Adipocyte (in vitro differentiated cells): ENCODE data around the gene ATP9A.
A peak's percentile ranks its signal among the peaks of the same experiment; 100 is the strongest.
"Not testable (repeated sequence)": the region's sequence is repeated elsewhere in the genome, so short reads cannot be mapped to it uniquely, and the experiment has no call there.

Source experiments
- DNase-seq: peaks from one replicate; pipeline ENCODE4 v3.0.0-alpha.2; 2015; ENCODE audit warnings: low read depth
- H3K27me3 ChIP-seq: replicated peaks from 2 replicates; pipeline ENCODE4 v1.7.0; 2013; ENCODE audit warnings: mild to moderate bottlenecking, low read length, moderate library complexity; ENCODE audit not compliant: control insufficient read depth, insufficient read depth
- H3K36me3 ChIP-seq: 2 replicates; pipeline ENCODE4 v1.7.0; 2013; ENCODE audit warnings: low read length, mild to moderate bottlenecking, moderate library complexity; ENCODE audit not compliant: control insufficient read depth, insufficient read depth, severe bottlenecking
- H3K4me1 ChIP-seq: 2 replicates; pipeline ENCODE4 v1.7.0; 2013; ENCODE audit warnings: mild to moderate bottlenecking, low read length, moderate library complexity; ENCODE audit not compliant: control insufficient read depth, insufficient read depth
- H3K4me3 ChIP-seq: 2 replicates; pipeline ENCODE4 v1.7.0; 2013; ENCODE audit warnings: mild to moderate bottlenecking, low read length, moderate library complexity
- H3K9ac ChIP-seq: 2 replicates; pipeline ENCODE4 v1.7.0; 2013; ENCODE audit warnings: mild to moderate bottlenecking, low read length, moderate library complexity
- H3K9me3 ChIP-seq: 2 replicates; pipeline ENCODE4 v1.7.0; 2013; ENCODE audit warnings: mild to moderate bottlenecking, low read length, moderate library complexity; ENCODE audit not compliant: control insufficient read depth

The ATP9A gene

GRCh38 chr20:51763965-51764602 lies 4.1 kb downstream of the ATP9A start:
- peak overlapping the region; percentile 44 for H3K9ac ChIP-seq
- no peaks in the 10 kb centered on the region for H3K9me3 ChIP-seq
- no peaks in the 10 kb centered on the region for H3K36me3 ChIP-seq
- no peaks in the 10 kb centered on the region for H3K27me3 ChIP-seq
- no peak overlapping the region for H3K4me3 ChIP-seq
- peak; percentile 10 for DNase-seq
- peaks cover 42% of the 10 kb centered on the region for H3K4me1 ChIP-seq

GRCh38 chr20:51760905-51761546 lies 7.2 kb downstream of the ATP9A start:
- Histone ChIP-seq H3K4me3 (no peak overlapping the region), H3K4me1 (peaks cover 60% of the 10 kb centered on the region), H3K36me3 (no peaks in the 10 kb centered on the region), H3K9ac (no peak overlapping the region), H3K9me3 (no peaks in the 10 kb centered on the region), H3K27me3 (no peaks in the 10 kb centered on the region)
- no peak for DNase-seq

- H3K9ac ChIP-seq = no peak overlapping the region
- H3K36me3 ChIP-seq = peaks cover 3% of the 10 kb centered on the region
- no peak for DNase-seq
Observed at GRCh38 chr20:51759769-51760510, 8.2 kb downstream of the ATP9A start.

GRCh38 chr20:51758978-51759544 lies 9.1 kb downstream of the ATP9A start:
- H3K36me3 ChIP-seq = peaks cover 3% of the 10 kb centered on the region
- peak overlapping the region; percentile 60 for H3K9ac ChIP-seq
- no peak for DNase-seq
- H3K4me3 ChIP-seq = no peak overlapping the region
- no peaks in the 10 kb centered on the region for H3K27me3 ChIP-seq
- peaks cover 43% of the 10 kb centered on the region for H3K4me1 ChIP-seq
- H3K9me3 ChIP-seq = no peaks in the 10 kb centered on the region

More at GRCh38 chr20:51759769-51760510, 8.2 kb downstream of the ATP9A start:
- no peaks in the 10 kb centered on the region for H3K27me3 ChIP-seq
- no peaks in the 10 kb centered on the region for H3K9me3 ChIP-seq
- no peak overlapping the region for H3K4me3 ChIP-seq
- peaks cover 50% of the 10 kb centered on the region for H3K4me1 ChIP-seq

- peaks cover 52% of the 10 kb centered on the region for H3K4me1 ChIP-seq
- H3K9me3 ChIP-seq = no peaks in the 10 kb centered on the region
- H3K27me3 ChIP-seq = no peaks in the 10 kb centered on the region
- no peak for DNase-seq
- peak overlapping the region; percentile 60 for H3K9ac ChIP-seq
- H3K36me3 ChIP-seq = peaks cover 3% of the 10 kb centered on the region
- H3K4me3 ChIP-seq = peak overlapping the region; percentile 17
Observed at GRCh38 chr20:51757226-51757625, 11.0 kb downstream of the ATP9A start.

GRCh38 chr20:51756653-51757052 lies 11.5 kb downstream of the ATP9A start:
- no peak for DNase-seq
- Histone ChIP-seq H3K4me3 (no peak overlapping the region), H3K9me3 (no peaks in the 10 kb centered on the region), H3K27me3 (no peaks in the 10 kb centered on the region), H3K9ac (no peak overlapping the region), H3K36me3 (peaks cover 3% of the 10 kb centered on the region), H3K4me1 (peaks cover 57% of the 10 kb centered on the region)

GRCh38 chr20:51753220-51753619 lies 15.0 kb downstream of the ATP9A start:
- not testable (repeated sequence) for H3K4me3 ChIP-seq

GRCh38 chr20:51752343-51752951 lies 15.7 kb downstream of the ATP9A start:
- Histone ChIP-seq H3K4me1 (peaks cover 52% of the 10 kb centered on the region), H3K4me3 (peak overlapping the region; percentile 56), H3K9me3 (no peaks in the 10 kb centered on the region), H3K9ac (peak overlapping the region; percentile 82), H3K27me3 (no peaks in the 10 kb centered on the region), H3K36me3 (peaks cover 3% of the 10 kb centered on the region)
- DNase-seq = peak; percentile 67

More at GRCh38 chr20:51753220-51753619, 15.0 kb downstream of the ATP9A start:
- H3K27me3 ChIP-seq, DNase-seq, H3K36me3 ChIP-seq, H3K9me3 ChIP-seq: not testable (repeated sequence)
- Histone ChIP-seq H3K4me1 (peaks cover 59% of the 10 kb centered on the region), H3K9ac (peak overlapping the region; percentile 82)

- Histone ChIP-seq H3K27me3 (no peaks in the 10 kb centered on the region), H3K9me3 (no peaks in the 10 kb centered on the region), H3K4me1 (peaks cover 43% of the 10 kb centered on the region), H3K36me3 (peaks cover 3% of the 10 kb centered on the region), H3K4me3 (peak overlapping the region; percentile 46), H3K9ac (peak overlapping the region; percentile 67)
- no peak for DNase-seq
Observed at GRCh38 chr20:51750770-51751388, 17.3 kb downstream of the ATP9A start.

GRCh38 chr20:51750037-51750769 lies 18.0 kb downstream of the ATP9A start:
- Histone ChIP-seq H3K9ac (peak overlapping the region; percentile 67), H3K9me3 (no peaks in the 10 kb centered on the region), H3K27me3 (no peaks in the 10 kb centered on the region), H3K4me1 (peaks cover 43% of the 10 kb centered on the region), H3K4me3 (peak overlapping the region; percentile 46), H3K36me3 (no peaks in the 10 kb centered on the region)
- peak; percentile 81 for DNase-seq
